ENCODE measurements around the gene MYO5B.

DNA sequence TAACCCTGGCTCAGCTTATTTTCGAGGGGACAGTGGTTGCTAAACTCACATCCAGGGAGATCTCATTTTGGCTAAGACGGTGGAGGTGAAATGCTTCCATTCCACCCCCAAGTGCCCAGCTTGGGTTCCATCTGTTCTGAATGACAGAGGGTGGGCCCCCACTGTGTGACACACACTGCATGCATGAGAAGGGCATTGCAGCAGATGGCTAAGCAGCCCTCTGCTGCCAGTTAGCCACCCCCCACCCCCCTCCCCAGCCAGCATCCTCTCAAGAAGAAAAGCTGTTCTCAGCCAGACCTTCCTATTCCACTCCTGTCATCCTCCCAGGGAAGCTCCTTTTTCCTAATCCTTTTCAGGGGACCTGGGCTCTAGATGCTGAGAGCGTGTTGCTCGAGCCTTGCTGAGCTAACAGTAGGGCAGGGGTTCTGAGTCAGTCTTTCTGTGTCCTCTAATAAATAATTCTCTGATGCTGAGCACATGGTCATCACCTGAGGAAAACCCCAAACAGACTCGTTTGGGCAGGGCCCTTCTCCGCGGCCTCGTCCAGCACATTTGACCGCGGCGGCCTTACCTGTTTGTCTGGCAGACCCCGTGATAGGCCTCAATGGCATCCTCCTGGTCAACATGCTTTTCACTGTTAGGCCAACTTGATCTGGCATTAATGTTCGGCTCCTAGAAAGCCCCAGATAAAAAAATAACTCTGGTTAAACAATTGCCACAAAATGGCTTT lies 332.1 kb downstream of the MYO5B start:
- TF ChIP-seq, protein P1, sequence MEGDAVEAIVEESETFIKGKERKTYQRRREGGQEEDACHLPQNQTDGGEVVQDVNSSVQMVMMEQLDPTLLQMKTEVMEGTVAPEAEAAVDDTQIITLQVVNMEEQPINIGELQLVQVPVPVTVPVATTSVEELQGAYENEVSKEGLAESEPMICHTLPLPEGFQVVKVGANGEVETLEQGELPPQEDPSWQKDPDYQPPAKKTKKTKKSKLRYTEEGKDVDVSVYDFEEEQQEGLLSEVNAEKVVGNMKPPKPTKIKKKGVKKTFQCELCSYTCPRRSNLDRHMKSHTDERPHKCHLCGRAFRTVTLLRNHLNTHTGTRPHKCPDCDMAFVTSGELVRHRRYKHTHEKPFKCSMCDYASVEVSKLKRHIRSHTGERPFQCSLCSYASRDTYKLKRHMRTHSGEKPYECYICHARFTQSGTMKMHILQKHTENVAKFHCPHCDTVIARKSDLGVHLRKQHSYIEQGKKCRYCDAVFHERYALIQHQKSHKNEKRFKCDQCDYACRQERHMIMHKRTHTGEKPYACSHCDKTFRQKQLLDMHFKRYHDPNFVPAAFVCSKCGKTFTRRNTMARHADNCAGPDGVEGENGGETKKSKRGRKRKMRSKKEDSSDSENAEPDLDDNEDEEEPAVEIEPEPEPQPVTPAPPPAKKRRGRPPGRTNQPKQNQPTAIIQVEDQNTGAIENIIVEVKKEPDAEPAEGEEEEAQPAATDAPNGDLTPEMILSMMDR (IDR thresholded peaks at IDR 0.05), result no peak
- TF ChIP-seq ZFX (IDR thresholded peaks at IDR 0.05; ENCODE audit: borderline replicate concordance), result no peak

Measured in 22Rv1 (cell line).